ENCODE data around the gene COL4A3.

The COL4A3 gene

DNA sequence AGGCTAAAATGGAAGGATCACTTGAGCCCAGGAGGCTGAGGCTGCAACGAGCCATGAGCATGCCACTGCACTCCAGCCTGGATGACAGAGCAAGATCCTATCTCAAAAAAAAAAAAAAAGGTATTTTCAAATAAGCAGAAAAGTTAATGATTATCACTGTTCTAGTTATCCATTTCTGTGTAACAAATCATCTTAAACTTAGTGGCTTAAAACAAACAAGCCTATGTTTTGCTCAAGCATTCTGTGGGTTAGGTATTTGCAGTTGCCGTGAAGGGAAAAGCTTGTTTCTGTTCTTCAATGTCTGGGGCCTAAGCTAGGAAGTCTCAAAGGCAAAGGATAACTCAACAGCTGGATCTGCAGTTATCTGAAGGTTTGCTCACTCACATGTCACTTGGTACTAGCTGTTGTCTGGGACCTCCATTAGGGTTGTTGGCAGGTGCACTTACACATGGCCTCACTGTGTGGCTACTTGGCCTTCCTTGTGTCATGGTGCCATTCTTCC is 174.7 kb downstream of the COL4A3 start:
- DNase-seq (ENCODE audit: low read depth, low spot score): no peak

DNA sequence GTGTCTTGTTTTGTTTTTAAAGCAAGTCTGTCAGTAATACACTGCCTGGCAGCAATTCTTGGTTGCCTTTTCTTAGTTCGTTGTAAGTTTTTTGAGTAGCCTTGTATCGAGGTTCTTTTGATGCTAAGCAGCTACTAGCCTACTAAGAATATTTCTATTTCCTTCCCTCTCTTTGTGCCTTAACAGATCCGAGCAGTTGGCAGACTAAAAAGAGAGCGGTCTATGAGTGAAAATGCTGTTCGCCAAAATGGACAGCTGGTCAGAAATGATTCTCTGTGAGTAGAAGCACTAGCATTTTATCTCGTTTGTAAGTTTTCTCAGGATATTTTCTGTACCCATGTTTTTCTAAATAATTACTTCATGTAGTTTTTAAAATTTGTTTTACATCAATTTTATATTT is 175.7 kb downstream of the COL4A3 start:
- DNase-seq (ENCODE audit: low read depth, low spot score): no peak

DNA sequence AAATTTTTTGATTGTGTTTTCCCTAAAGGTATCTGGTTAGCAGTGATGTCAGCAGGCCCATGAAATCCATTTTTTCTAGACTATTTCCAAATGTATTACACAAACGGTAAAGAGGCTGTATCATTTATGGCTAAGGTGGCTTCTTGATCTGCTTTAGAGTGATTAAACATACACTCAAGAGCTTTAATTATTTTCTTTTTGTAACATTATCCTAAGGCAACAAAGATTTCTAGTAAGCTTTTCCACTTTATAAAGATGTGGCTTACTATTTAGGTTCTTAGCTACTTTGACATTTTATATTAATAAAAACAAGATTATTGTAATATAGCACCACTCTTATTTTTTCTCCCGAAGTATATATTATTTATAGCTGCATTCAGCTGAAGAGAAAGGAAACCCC is 177.1 kb downstream of the COL4A3 start:
- no peak for DNase-seq (ENCODE audit: low read depth, low spot score)

DNA sequence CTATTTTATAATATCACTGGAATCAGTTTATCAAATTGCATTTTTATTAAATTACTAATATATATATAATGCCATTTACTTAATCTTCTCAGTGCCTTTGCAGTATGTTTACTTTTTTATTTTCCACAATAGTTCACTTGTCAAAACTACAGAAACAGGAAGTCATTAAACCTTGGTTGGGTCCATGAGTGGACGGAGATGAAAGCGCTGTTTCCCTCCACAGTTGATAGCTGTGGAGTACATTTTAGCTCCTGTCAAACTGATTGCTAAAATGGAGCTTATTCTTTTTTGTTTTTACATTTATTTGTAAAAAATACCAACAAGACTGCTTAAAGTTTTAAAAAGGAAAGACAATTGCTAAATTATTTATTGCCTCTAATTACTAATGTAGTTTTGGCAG is 179.8 kb downstream of the COL4A3 start:
- no peak for DNase-seq (ENCODE audit: low read depth, low spot score)

DNA sequence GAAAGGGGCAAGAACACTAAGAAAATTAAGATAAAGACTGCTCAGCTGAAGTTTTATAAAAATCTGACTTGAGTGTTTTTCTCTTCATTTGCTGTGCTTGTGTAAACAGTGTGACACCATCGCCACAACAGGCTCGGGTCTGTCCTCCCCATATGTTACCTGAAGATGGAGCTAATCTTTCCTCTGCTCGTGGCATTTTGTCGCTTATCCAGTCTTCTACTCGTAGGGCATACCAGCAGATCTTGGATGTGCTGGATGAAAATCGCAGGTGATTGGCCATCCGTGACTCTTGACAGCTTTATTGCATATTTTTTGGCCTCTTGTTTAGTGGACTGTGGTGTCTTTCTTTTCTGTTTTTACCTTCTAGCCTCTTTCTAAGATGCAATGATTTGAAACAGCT is 182.7 kb downstream of the COL4A3 start:
- DNase-seq (ENCODE audit: low read depth, low spot score): no peak

DNA sequence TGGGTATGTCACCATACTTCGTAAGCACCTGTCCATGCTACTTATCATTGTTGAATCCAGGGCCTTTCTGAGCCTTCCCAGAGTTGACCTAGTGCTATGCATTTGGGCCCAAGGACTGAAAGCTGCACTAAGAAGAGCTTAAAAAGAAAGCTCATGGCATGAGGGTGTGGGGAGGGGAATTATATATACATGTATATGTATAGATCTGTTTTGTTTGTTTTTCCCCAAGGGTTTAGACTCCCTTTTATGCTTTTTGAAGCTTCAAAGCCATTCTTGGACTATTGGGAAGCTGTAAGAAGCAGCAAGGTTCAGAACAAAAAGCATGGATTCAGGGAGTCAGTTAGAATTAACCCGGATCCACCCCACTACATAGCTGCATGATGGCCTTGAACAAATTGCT is 183.9 kb downstream of the COL4A3 start:
- no peak for DNase-seq (ENCODE audit: low read depth, low spot score)

DNA sequence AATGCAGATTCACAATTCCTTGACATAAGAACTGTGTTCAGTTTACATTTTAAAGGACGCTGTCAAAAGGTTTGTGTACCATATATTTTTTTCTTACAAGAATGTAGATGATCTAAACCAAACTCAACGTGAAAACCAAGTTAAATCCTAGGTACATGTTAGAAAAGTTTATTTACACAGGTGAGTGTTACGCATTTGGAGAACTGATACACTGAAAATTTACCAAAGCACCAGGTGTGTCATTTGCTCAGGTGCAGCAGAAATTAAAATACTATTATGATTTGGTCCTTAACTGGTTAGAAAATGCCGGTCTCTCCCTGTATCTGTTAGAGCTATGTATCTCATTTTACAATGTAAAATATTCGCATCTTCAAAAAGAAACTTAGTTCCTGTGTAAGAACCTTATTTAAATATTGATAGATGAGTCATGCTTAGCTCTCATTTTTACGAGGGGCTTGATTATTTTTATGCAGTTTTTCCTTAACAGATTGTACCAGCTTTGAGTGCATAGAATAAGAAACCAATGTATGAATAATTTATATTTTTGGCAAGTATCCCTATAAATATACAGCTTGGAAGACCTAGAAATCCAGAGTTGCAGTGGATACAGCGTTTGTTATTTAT is 185.7 kb downstream of the COL4A3 start:
- no peak for DNase-seq (ENCODE audit: low read depth, low spot score)

DNA sequence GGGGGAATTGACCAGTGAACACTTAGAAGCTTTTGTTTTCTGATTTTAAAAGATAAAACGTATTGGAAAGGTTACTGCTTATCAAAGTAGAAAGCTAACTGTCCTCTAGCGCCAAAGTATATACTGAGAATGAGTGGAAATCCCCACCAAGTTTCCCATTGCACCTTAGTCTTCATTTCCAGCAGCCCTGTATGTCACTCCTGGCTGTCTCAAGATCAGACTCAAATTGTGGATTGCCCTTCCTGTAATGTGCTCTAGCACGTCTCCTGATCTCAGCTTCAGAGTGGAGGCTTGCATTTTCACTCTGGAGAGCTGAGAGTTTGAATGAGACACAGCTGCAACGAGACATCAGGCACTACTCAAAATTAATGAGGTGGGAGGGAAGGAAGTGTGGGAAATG is 187.2 kb downstream of the COL4A3 start:
- no peak for DNase-seq (ENCODE audit: low read depth, low spot score)

DNA sequence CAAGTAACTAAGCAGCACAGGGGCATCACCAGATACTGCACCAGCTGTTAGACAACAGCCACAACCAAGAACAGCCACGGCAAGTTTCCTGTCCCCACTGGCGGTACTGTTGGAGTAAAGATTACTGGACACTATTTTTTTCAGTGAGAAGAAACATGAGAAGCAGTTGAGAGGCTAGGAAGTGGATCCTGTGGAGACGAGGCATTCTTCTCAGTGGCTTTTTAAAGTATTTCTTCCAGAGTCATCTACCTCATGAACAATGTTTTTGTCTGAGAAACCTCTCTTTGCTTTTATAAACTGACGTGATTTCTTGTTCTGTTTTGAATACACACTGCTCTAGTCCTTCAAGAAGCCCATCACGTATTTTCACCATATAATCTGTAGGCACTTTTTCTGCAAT is 195.9 kb downstream of the COL4A3 start:
- DNase-seq (ENCODE audit: low read depth, low spot score): no peak

DNA sequence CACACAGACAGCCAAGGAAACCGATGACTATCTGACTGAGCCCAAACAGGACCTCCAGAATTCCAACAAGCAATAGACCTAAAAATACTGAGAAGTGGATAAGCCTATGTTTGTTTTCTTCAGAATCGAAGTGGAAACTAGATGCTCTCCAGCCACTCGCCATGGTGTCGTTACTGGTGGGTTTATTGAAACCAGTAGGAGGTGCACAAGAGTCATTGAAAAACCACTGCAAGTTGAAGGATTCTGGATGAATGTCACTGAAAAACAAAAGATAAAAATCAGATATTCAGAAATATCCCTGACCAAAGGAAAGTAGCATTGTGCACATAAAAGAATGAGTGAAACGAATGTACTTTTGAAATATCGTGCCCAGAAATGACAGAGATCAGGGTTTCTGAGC is 199.3 kb downstream of the COL4A3 start:
- no peak for DNase-seq (ENCODE audit: low read depth, low spot score)
